WERI-Rb-1 (cell line): ENCODE data around the gene CCNQ.
A peak's percentile ranks its signal among the peaks of the same experiment; 100 is the strongest.

Source experiments
- DNase-seq: peaks from one replicate; pipeline ENCODE4 v3.0.0-alpha.2; 2020
- H3K27ac ChIP-seq: fragments of 250-450 bp; sonication (Bioruptor Pico); 2 replicates; pipeline ENCODE4 v1.5.1; 2020; ENCODE audit warnings: mild to moderate bottlenecking, moderate library complexity
- H3K27me3 ChIP-seq: fragments of 250-450 bp; sonication (Bioruptor Pico); 2 replicates; pipeline ENCODE4 v1.5.1; 2021; ENCODE audit warnings: mild to moderate bottlenecking, low read depth, moderate library complexity; ENCODE audit not compliant: insufficient read depth, severe bottlenecking
- H3K36me3 ChIP-seq: fragments of 250-450 bp; sonication (Bioruptor Pico); 2 replicates; pipeline ENCODE4 v1.5.1; 2020; ENCODE audit warnings: mild to moderate bottlenecking, moderate library complexity
- H3K4me3 ChIP-seq: 2 replicates; pipeline ENCODE4 v1.5.1; 2011; ENCODE audit warnings: low read depth, mild to moderate bottlenecking, control low read depth, low read length
- H3K9me3 ChIP-seq: fragments of 250-450 bp; sonication (Bioruptor Pico); 2 replicates; pipeline ENCODE4 v1.5.1; 2021; ENCODE audit warnings: mild to moderate bottlenecking, moderate library complexity; ENCODE audit not compliant: severe bottlenecking
- CTCF ChIP-seq: IDR thresholded peaks from 2 replicates; pipeline ENCODE4 v1.5.1; 2011; ENCODE audit warnings: low read depth, mild to moderate bottlenecking, control low read depth, inconsistent platforms, low read length

Gene CCNQ

GRCh38 chrX:153571534-153571908 is 27.4 kb downstream of the CCNQ start:
- H3K27me3 ChIP-seq = peaks cover 37% of the 10 kb centered on the region
- peaks cover 3% of the 10 kb centered on the region; the same call in 1 of the 2 replicates for H3K36me3 ChIP-seq
- H3K4me3 ChIP-seq = no peak overlapping the region
- DNase-seq = peak; percentile 77
- no peaks in the 10 kb centered on the region for H3K9me3 ChIP-seq
- TF ChIP-seq CTCF = no peak
- H3K27ac ChIP-seq = peak overlapping the region; percentile 79

- H3K27me3 ChIP-seq = peaks cover 36% of the 10 kb centered on the region
These were observed 29.5 kb downstream of the CCNQ start for GRCh38 chrX:153569475-153569874.

GRCh38 chrX:153568451-153569011 is 30.4 kb downstream of the CCNQ start:
- peaks cover 18% of the 10 kb centered on the region for H3K36me3 ChIP-seq
- H3K27me3 ChIP-seq = peaks cover 33% of the 10 kb centered on the region
- no peak for DNase-seq
- no peak overlapping the region for H3K27ac ChIP-seq
- no peak overlapping the region for H3K4me3 ChIP-seq
- peak; percentile 37; the same call in 1 of the 2 replicates for TF ChIP-seq CTCF
- H3K9me3 ChIP-seq = no peaks in the 10 kb centered on the region

More at GRCh38 chrX:153569475-153569874, 29.5 kb downstream of the CCNQ start:
- Histone ChIP-seq H3K9me3 (no peaks in the 10 kb centered on the region), H3K4me3 (no peak overlapping the region), H3K36me3 (peaks cover 11% of the 10 kb centered on the region), H3K27ac (no peak overlapping the region)
- no peak for TF ChIP-seq CTCF
- DNase-seq = no peak

GRCh38 chrX:153565996-153566580 is 32.9 kb downstream of the CCNQ start:
- no peak for TF ChIP-seq CTCF
- Histone ChIP-seq H3K9me3 (no peaks in the 10 kb centered on the region), H3K4me3 (no peak overlapping the region), H3K36me3 (peaks cover 40% of the 10 kb centered on the region), H3K27ac (no peak overlapping the region), H3K27me3 (peaks cover 27% of the 10 kb centered on the region)
- DNase-seq = no peak

GRCh38 chrX:153564047-153564606 is 34.8 kb downstream of the CCNQ start:
- no peak overlapping the region for H3K4me3 ChIP-seq
- H3K9me3 ChIP-seq = no peaks in the 10 kb centered on the region
- no peak overlapping the region for H3K27ac ChIP-seq
- peaks cover 60% of the 10 kb centered on the region for H3K36me3 ChIP-seq
- no peak for TF ChIP-seq CTCF
- H3K27me3 ChIP-seq = peaks cover 27% of the 10 kb centered on the region
- DNase-seq = no peak
